ENCODE results near the gene RNASEH2C. TPM values are rescaled to one million over a fixed set of nuclear protein-coding genes. Genes with fewer than 3 reads are reported as not detected.
"Not testable (repeated sequence)": the region's sequence is repeated elsewhere in the genome, so short reads cannot be mapped to it uniquely, and the experiment has no call there.

RNASEH2C gene
- polyA plus RNA-seq, 1 experiment = 14.2 TPM

DNA sequence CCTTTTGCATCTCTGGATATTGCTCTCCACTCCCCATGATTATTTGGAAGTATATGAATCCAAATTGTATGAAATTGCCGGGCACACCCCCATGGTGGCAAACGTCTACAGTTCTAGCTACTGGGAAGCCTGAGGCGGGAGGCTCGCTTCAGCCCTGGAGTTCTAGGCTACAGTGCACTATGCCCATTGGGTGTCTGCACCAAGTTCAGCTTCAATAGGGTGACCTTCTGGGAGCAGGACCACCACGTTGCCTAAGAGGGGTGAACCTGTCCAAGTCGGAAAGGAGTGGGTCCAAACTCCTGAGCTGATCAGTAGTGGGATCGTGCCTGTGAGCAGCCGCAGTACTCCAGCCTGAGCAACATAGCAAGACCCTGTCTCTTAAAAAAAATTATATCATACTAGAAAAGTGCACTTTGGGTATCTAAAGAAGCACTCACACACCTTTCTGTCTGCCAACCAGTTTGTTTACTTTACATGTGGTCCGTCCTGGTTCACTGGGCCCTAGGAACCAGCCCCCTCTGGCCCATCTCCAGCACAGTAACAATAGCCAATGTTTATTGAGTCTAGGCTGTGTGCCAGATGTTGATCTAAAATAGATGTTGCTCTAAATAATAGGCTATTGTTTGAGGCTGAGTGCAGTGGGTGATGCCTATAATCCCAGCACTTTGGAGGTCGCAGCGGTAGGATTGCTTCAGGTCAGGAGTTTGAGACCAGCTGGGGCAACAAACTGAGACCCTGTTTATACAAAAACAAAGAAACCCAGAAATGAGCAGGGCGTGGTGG is 24.9 kb downstream of the RNASEH2C start:
- DNase-seq (ENCODE audit: low read depth, low spot score) = no peak
- H3K27ac ChIP-seq (ENCODE audit: low read depth, low read length) = no peak overlapping the region
- no peak overlapping the region for H3K4me3 ChIP-seq (ENCODE audit: low read depth, low read length)
- TF ChIP-seq, protein P1, sequence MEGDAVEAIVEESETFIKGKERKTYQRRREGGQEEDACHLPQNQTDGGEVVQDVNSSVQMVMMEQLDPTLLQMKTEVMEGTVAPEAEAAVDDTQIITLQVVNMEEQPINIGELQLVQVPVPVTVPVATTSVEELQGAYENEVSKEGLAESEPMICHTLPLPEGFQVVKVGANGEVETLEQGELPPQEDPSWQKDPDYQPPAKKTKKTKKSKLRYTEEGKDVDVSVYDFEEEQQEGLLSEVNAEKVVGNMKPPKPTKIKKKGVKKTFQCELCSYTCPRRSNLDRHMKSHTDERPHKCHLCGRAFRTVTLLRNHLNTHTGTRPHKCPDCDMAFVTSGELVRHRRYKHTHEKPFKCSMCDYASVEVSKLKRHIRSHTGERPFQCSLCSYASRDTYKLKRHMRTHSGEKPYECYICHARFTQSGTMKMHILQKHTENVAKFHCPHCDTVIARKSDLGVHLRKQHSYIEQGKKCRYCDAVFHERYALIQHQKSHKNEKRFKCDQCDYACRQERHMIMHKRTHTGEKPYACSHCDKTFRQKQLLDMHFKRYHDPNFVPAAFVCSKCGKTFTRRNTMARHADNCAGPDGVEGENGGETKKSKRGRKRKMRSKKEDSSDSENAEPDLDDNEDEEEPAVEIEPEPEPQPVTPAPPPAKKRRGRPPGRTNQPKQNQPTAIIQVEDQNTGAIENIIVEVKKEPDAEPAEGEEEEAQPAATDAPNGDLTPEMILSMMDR (IDR thresholded peaks at IDR 0.05; ENCODE audit: low read depth, low read length) = no peak
- ChIA-PET POLR2A (interaction anchor here (0.6 kb wide), 1 partner anchor 112 kb away, joined by 8 read pairs; no protein-coding TSS in a partner anchor), CTCF (interaction anchor here (0.6 to 1.6 kb wide), 2 partner anchors 16 to 189 kb away, joined by 3 to 4 read pairs; no protein-coding TSS in a partner anchor)
- no peaks in the 10 kb centered on the region; the same call in 1 of the 2 replicates for H3K9me3 ChIP-seq (ENCODE audit: control insufficient read depth, insufficient read depth, low read length)
- H3K27me3 ChIP-seq (ENCODE audit: control insufficient read depth, insufficient read depth, low read length) = peaks cover 27% of the 10 kb centered on the region

DNA sequence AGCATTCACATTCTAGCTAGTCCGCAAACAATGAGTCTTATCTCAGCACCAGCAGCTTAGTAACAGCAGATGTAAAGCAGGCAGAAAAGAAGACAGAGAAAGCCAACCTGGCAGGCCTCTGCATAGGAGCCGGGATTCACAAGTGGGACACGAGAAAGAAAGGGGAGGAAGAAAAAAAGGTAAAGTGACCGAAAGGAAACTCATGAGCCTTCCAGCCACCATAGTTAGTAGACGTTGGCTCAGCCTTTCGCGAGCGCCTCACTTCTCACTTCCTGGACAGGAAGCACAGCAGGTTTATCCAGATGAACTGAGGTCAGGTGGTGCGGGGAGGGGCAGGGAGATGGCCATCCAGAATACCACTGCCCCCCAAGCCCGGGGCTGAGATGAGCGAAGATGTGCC is 28.2 kb downstream of the RNASEH2C start:
- no peaks in the 10 kb centered on the region for H3K9me3 ChIP-seq (ENCODE audit: control insufficient read depth, insufficient read depth, low read length)
- ChIA-PET POLR2A (no interaction called here), CTCF (interaction anchor here (1.1 kb wide), 1 partner anchor 126 kb away, joined by 4 read pairs; no protein-coding TSS in a partner anchor)
- H3K4me3 ChIP-seq (ENCODE audit: low read depth, low read length) = no peak overlapping the region
- peaks cover 16% of the 10 kb centered on the region for H3K27me3 ChIP-seq (ENCODE audit: control insufficient read depth, insufficient read depth, low read length)
- H3K27ac ChIP-seq (ENCODE audit: low read depth, low read length) = no peak overlapping the region
- TF ChIP-seq, protein P1 (IDR thresholded peaks at IDR 0.05; ENCODE audit: low read depth, low read length) = no peak
- DNase-seq (ENCODE audit: low read depth, low spot score) = no peak

DNA sequence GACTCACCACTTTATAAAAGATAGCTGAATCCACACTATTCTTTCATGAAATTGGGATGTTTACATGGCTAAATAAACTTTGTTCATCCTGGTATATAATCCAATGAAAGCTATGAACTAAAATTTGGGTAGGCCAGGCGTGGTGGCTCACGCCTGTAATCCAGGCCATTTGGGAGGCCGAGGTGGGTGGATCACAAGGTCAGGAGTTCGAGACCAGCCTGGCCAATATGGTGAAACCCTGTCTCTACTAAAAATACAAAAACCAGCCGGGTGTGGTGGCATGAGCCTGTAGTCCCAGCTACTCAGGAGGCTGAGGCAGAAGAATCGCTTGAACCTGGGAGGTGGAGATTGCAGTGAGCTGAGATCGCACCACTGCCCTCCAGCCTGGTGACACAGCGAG is 28.8 kb downstream of the RNASEH2C start:
- CTCF ChIA-PET = interaction anchor here (1.0 to 1.1 kb wide), 2 partner anchors 127 to 168 kb away, joined by 3 to 4 read pairs; no protein-coding TSS in a partner anchor
- H3K4me3 ChIP-seq (ENCODE audit: low read depth, low read length); H3K27ac ChIP-seq (ENCODE audit: low read depth, low read length); POLR2A ChIA-PET; H3K9me3 ChIP-seq (ENCODE audit: control insufficient read depth, insufficient read depth, low read length); DNase-seq (ENCODE audit: low read depth, low spot score): not testable (repeated sequence)
- H3K27me3 ChIP-seq (ENCODE audit: control insufficient read depth, insufficient read depth, low read length) = peaks cover 16% of the 10 kb centered on the region

DNA sequence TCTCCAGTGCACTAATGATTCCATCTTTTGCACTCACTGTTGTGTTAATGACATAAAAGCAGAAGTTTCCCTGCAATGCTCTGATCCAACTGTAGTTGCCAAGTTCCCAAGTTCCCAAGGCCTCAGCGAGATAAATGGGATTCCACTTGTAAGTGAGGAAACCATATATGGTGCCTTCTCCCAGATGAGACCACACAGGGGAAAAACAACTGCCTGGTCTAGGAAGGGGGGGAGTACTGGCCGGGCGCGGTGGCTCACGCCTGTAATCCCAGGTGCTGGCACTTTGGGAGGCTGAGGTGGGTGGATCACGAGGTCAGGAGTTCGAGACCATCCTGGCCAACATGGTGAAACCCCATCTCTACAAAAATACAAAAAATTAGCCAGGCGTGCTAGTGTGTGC is 34.6 kb downstream of the RNASEH2C start:
- Histone ChIP-seq H3K4me3 (ENCODE audit: low read depth, low read length) (no peak overlapping the region), H3K27ac (ENCODE audit: low read depth, low read length) (no peak overlapping the region), H3K27me3 (ENCODE audit: control insufficient read depth, insufficient read depth, low read length) (peaks cover 14% of the 10 kb centered on the region), H3K9me3 (ENCODE audit: control insufficient read depth, insufficient read depth, low read length) (no peaks in the 10 kb centered on the region)
- POLR2A ChIA-PET = no interaction called here
- TF ChIP-seq, protein P1 (IDR thresholded peaks at IDR 0.05; ENCODE audit: low read depth, low read length) = no peak
- CTCF ChIA-PET = no interaction called here
- no peak for DNase-seq (ENCODE audit: low read depth, low spot score)

DNA sequence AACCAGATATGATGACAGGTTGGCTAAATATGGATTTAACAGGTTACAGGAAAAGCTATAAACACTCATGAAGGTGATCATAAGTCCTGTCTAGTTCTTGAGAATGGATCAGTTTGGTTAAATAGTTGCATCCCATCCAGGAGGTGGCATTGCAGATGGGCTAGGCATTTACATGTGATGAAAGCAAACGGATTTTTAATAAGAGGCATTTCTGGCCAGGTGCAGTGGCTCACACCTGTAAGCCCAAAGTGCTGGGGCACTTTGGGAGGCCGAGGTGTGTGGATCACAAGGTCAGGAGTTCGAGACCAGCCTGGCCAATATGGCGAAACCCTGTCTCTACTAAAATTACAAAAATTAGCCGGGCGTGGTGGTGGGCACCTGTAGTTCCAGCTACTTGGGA is 37.1 kb downstream of the RNASEH2C start:
- H3K4me3 ChIP-seq (ENCODE audit: low read depth, low read length); DNase-seq (ENCODE audit: low read depth, low spot score); H3K9me3 ChIP-seq (ENCODE audit: control insufficient read depth, insufficient read depth, low read length); H3K27ac ChIP-seq (ENCODE audit: low read depth, low read length); CTCF ChIA-PET; POLR2A ChIA-PET: not testable (repeated sequence)
- peaks cover 14% of the 10 kb centered on the region for H3K27me3 ChIP-seq (ENCODE audit: control insufficient read depth, insufficient read depth, low read length)

DNA sequence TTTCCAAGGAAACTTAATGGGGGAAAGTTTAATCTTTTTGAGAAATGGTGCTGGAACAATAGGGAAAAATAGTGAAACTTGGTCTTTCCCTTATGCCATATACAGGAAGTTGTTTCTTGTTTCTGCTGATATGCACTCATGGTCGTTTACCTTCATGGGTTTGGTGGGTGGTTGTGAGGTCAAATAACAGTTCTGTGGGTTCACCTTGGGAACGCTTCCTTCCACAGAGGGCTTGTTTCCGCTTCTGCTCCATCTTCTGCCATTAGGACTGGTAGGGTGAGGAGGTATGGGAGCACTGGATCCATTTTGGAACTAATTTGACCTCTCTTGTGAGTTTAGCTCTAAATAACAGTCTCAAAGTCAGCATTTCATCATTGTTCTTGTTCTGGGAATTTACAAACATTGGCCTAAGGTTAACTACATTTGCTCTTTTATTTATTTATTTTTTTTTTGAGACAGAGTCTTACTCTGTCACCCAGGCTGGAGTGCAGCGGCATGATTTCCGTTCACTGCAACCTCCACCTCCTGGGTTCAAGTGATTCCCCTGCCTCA is 40.3 kb downstream of the RNASEH2C start:
- POLR2A ChIA-PET = no interaction called here
- Histone ChIP-seq H3K27me3 (ENCODE audit: control insufficient read depth, insufficient read depth, low read length) (peaks cover 10% of the 10 kb centered on the region), H3K4me3 (ENCODE audit: low read depth, low read length) (no peak overlapping the region), H3K9me3 (ENCODE audit: control insufficient read depth, insufficient read depth, low read length) (no peaks in the 10 kb centered on the region), H3K27ac (ENCODE audit: low read depth, low read length) (no peak overlapping the region)
- CTCF ChIA-PET = no interaction called here
- TF ChIP-seq, protein P1 (IDR thresholded peaks at IDR 0.05; ENCODE audit: low read depth, low read length) = no peak
- DNase-seq (ENCODE audit: low read depth, low spot score) = no peak
